ENCODE measurements around the gene TRAF7. TPM values are rescaled to one million over a fixed set of nuclear protein-coding genes. Genes with fewer than 3 reads are reported as not detected.
"Not testable (repeated sequence)": the region's sequence is repeated elsewhere in the genome, so short reads cannot be mapped to it uniquely, and the experiment has no call there.

Gene TRAF7
- total RNA-seq, 1 experiment from 2014 or later: 118 TPM

DNA sequence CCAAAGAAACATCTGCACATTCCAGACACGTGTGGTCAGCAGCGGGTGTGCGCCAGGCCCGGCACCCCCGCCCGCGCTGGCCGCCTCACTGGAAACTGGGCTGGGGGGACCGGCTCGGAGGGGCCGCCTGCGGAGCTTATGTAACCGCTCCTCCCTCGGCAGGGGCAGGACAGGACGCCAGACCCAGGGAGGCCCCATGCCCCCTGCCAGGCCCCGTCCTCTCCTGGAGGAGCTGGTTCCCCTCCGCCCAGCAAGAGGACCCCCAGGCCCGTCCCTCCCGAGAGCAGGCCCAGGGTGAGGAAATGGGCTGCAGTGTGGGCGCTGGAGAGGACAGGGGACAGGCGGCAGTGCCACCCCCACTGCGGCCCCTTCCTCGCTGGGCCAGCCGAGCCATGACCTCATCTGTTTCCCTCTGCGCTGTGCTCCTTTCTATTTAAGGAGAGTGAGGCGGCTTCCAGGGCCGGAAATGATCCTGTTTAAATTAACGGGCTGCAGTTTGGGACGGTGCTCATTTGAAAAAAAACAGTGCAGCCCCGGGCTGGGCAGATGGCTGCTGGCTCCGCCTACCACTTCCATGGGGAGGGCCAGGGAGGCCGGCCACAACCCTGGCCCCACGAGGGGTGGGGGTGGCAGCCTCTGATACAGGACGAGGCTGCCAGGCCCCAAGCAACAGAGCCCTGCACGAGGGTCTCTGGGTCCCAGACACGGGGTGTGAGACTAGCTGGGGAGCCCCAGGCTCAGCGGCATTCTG, 30.7 kb upstream of the TRAF7 start:
- BruUV-seq (replicated peaks); H3K27ac Mint-ChIP-seq (ENCODE audit: unreplicated experiment); DNase-seq; H3K9me3 Mint-ChIP-seq (ENCODE audit: low read depth, unreplicated experiment); CTCF ChIA-PET; H3K27me3 Mint-ChIP-seq (ENCODE audit: unreplicated experiment); H3K36me3 Mint-ChIP-seq (ENCODE audit: insufficient read depth, unreplicated experiment); H3K4me3 Mint-ChIP-seq (ENCODE audit: low read depth, unreplicated experiment); H3K4me1 Mint-ChIP-seq (ENCODE audit: low read depth, unreplicated experiment); intact Hi-C loops (cut with micrococcal nuclease; ENCODE audit: unreplicated experiment): not testable (repeated sequence)

DNA sequence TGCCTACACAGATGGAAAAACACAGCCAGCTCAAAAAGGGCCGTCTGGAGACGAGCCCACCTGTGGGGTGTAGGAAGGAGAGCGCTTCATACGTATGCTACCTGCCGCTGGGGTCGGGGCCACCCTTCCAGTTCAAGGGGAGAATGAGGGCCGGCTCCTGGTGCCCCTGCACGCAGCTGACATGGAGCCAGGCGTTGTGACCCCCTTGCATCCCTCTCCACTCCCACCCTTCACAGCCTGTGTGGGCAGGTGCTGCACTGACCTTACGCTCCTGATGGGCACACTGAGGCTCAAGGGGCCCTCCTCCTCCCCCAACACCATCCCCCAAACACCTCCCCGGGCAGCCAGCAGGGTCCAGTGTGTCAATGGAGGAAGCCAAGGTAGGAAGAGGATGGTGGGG, 30.0 kb upstream of the TRAF7 start:
- H3K4me1 Mint-ChIP-seq (ENCODE audit: low read depth, unreplicated experiment); intact Hi-C loops (cut with micrococcal nuclease; ENCODE audit: unreplicated experiment); DNase-seq; H3K4me3 Mint-ChIP-seq (ENCODE audit: low read depth, unreplicated experiment); BruUV-seq (replicated peaks); CTCF ChIA-PET; H3K9me3 Mint-ChIP-seq (ENCODE audit: low read depth, unreplicated experiment); H3K36me3 Mint-ChIP-seq (ENCODE audit: insufficient read depth, unreplicated experiment); H3K27me3 Mint-ChIP-seq (ENCODE audit: unreplicated experiment); H3K27ac Mint-ChIP-seq (ENCODE audit: unreplicated experiment): not testable (repeated sequence)

DNA sequence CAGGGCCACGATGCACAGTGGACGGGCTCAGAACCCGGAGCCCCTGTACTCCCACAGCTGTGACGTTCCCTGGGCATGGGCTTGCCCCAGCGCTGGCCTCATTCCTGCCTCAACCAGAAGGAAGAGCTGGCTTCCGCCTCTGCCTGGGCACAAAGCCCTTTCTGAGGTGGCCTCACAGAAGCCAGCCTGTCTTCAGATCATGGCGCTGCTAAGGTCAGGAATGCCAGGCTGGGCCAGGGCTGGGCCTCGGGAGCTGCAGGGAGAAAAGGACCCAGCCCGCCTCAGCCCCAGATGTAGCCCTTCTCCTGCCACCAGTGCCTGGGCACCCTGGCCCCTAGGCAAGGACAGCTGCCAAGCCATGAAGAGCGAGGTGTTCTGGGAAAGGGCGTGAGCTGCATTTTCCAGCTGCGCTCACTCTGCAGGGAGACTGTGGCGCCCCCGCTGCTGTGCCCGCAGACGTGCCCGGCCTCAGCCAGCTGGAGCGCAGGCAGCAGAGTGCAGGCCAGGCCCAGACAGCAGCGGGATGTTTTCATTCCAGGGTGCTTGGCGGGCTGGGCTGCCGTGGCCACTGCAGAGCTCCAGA, 29.3 kb upstream of the TRAF7 start:
- H3K36me3 Mint-ChIP-seq (ENCODE audit: insufficient read depth, unreplicated experiment); H3K4me3 Mint-ChIP-seq (ENCODE audit: low read depth, unreplicated experiment); H3K27me3 Mint-ChIP-seq (ENCODE audit: unreplicated experiment); H3K27ac Mint-ChIP-seq (ENCODE audit: unreplicated experiment); H3K4me1 Mint-ChIP-seq (ENCODE audit: low read depth, unreplicated experiment); intact Hi-C loops (cut with micrococcal nuclease; ENCODE audit: unreplicated experiment); DNase-seq; BruUV-seq (replicated peaks); H3K9me3 Mint-ChIP-seq (ENCODE audit: low read depth, unreplicated experiment); CTCF ChIA-PET: not testable (repeated sequence)

GRCh38 chr16:2126928-2127556, 28.5 kb upstream of the TRAF7 start:
- intact Hi-C loops (cut with micrococcal nuclease; ENCODE audit: unreplicated experiment); H3K4me3 Mint-ChIP-seq (ENCODE audit: low read depth, unreplicated experiment); H3K36me3 Mint-ChIP-seq (ENCODE audit: insufficient read depth, unreplicated experiment); DNase-seq; H3K4me1 Mint-ChIP-seq (ENCODE audit: low read depth, unreplicated experiment); BruUV-seq (replicated peaks); H3K27ac Mint-ChIP-seq (ENCODE audit: unreplicated experiment); H3K27me3 Mint-ChIP-seq (ENCODE audit: unreplicated experiment); CTCF ChIA-PET; H3K9me3 Mint-ChIP-seq (ENCODE audit: low read depth, unreplicated experiment): not testable (repeated sequence)

GRCh38 chr16:2127630-2128280, 27.8 kb upstream of the TRAF7 start:
- BruUV-seq (replicated peaks); H3K9me3 Mint-ChIP-seq (ENCODE audit: low read depth, unreplicated experiment); H3K27me3 Mint-ChIP-seq (ENCODE audit: unreplicated experiment); H3K36me3 Mint-ChIP-seq (ENCODE audit: insufficient read depth, unreplicated experiment); H3K27ac Mint-ChIP-seq (ENCODE audit: unreplicated experiment); H3K4me1 Mint-ChIP-seq (ENCODE audit: low read depth, unreplicated experiment); intact Hi-C loops (cut with micrococcal nuclease; ENCODE audit: unreplicated experiment); CTCF ChIA-PET: not testable (repeated sequence)
- peak; percentile 31 for DNase-seq
- H3K4me3 Mint-ChIP-seq (ENCODE audit: low read depth, unreplicated experiment): peak overlapping the region; percentile 74

- H3K9me3 Mint-ChIP-seq (ENCODE audit: low read depth, unreplicated experiment); H3K36me3 Mint-ChIP-seq (ENCODE audit: insufficient read depth, unreplicated experiment); intact Hi-C loops (cut with micrococcal nuclease; ENCODE audit: unreplicated experiment); H3K27me3 Mint-ChIP-seq (ENCODE audit: unreplicated experiment); DNase-seq; BruUV-seq (replicated peaks); H3K4me1 Mint-ChIP-seq (ENCODE audit: low read depth, unreplicated experiment): not testable (repeated sequence)
- CTCF ChIA-PET: interaction anchor here (0.9 kb wide), 1 partner anchor 11 kb away, joined by 3 read pairs; no protein-coding TSS in a partner anchor
- peak overlapping the region; percentile 74 for H3K4me3 Mint-ChIP-seq (ENCODE audit: low read depth, unreplicated experiment)
- peak overlapping the region; percentile 77 for H3K27ac Mint-ChIP-seq (ENCODE audit: unreplicated experiment)
These were observed 26.3 kb upstream of the TRAF7 start for GRCh38 chr16:2129251-2129650.

DNA sequence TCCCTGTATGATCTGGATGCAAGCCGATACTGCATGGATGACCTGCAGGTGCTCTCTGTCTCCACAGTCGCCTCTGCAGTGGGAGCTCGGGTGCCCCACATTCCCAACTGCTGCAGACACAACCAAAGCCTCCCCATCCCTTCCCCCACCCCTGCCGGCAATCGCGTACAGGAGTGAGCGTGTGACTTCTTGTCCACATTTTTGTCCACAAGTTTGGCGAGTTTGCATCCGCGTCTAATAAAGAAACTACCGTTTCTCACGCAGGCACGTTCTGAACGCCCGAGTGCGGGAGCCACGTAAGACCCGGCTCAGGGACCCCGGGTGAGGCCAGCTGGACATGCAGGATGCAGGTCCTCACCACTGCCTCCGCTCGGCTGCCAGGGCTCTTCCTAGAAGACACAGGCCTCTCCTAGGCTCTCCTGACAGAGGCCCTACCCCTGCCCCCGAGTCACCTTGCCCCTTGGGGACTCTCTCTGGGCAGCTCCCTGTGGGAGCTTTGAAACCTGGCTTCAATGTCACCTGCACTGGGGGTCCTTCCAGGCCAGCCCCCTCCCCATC, 25.6 kb upstream of the TRAF7 start:
- H3K4me1 Mint-ChIP-seq (ENCODE audit: low read depth, unreplicated experiment); intact Hi-C loops (cut with micrococcal nuclease; ENCODE audit: unreplicated experiment); BruUV-seq (replicated peaks); H3K27me3 Mint-ChIP-seq (ENCODE audit: unreplicated experiment); H3K9me3 Mint-ChIP-seq (ENCODE audit: low read depth, unreplicated experiment); DNase-seq; H3K4me3 Mint-ChIP-seq (ENCODE audit: low read depth, unreplicated experiment); CTCF ChIA-PET; H3K27ac Mint-ChIP-seq (ENCODE audit: unreplicated experiment): not testable (repeated sequence)
- peaks cover 12% of the 10 kb centered on the region for H3K36me3 Mint-ChIP-seq (ENCODE audit: insufficient read depth, unreplicated experiment)

DNA sequence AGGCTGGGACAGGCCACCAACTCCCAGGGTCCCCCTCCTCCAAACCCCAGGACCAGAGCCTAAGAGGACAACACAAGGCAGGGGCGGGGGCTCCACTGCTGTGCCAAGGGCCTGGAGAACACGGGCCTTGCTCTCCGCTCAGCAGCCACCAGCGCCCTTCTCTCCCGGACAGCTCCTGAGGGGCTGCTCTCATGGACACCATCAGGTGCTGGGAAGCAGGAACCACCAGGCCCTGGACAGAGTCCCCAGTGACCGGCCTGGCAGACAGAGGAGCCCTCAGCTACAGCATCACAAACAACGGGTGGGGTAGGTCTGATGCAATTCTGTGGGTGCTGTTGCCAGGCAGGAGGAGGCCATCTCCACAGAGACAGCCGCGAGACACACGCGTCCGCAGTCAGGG, 21.8 kb upstream of the TRAF7 start:
- peaks cover 15% of the 10 kb centered on the region for H3K36me3 Mint-ChIP-seq (ENCODE audit: insufficient read depth, unreplicated experiment)
- H3K9me3 Mint-ChIP-seq (ENCODE audit: low read depth, unreplicated experiment); H3K27ac Mint-ChIP-seq (ENCODE audit: unreplicated experiment); DNase-seq; H3K4me1 Mint-ChIP-seq (ENCODE audit: low read depth, unreplicated experiment); H3K4me3 Mint-ChIP-seq (ENCODE audit: low read depth, unreplicated experiment); intact Hi-C loops (cut with micrococcal nuclease; ENCODE audit: unreplicated experiment); H3K27me3 Mint-ChIP-seq (ENCODE audit: unreplicated experiment); CTCF ChIA-PET: not testable (repeated sequence)
- BruUV-seq (replicated peaks): TSS peak; percentile 11

- H3K4me1 Mint-ChIP-seq (ENCODE audit: low read depth, unreplicated experiment); BruUV-seq (replicated peaks); CTCF ChIA-PET; H3K9me3 Mint-ChIP-seq (ENCODE audit: low read depth, unreplicated experiment); H3K27ac Mint-ChIP-seq (ENCODE audit: unreplicated experiment); intact Hi-C loops (cut with micrococcal nuclease; ENCODE audit: unreplicated experiment); DNase-seq; H3K27me3 Mint-ChIP-seq (ENCODE audit: unreplicated experiment): not testable (repeated sequence)
- Mint-ChIP-seq H3K4me3 (ENCODE audit: low read depth, unreplicated experiment) (peak overlapping the region; percentile 88), H3K36me3 (ENCODE audit: insufficient read depth, unreplicated experiment) (peaks cover 15% of the 10 kb centered on the region)
These were observed 20.5 kb upstream of the TRAF7 start for GRCh38 chr16:2135071-2135470.

All from Calu3 (cell line).